Pancreas (tissue), 10 donors: ENCODE measurements around the gene UGT1A9. TPM values are rescaled to one million over a fixed set of nuclear protein-coding genes. Genes with fewer than 3 reads are reported as not detected.

Source experiments
- ATAC-seq, 4 donors: fragments of 200-7000 bp; cut with Tn5 transposase; one replicate each; pipeline versions ENCODE4 v1.8.0 to v1.9.1; 2020; ENCODE audit warnings: mild to moderate bottlenecking in 4 of 4, moderate library complexity in 4 of 4
- DNase-seq, 6 donors: peaks; one replicate each; pipeline ENCODE4 v3.0.0-alpha.2; 2020
- FAIRE-seq: peaks from 2 replicates; lab custom pipeline; 2012; peaks lifted over from hg19 to GRCh38; lab: Jason Lieb, UNC
- H3K27ac ChIP-seq, 4 donors: fragments of 200-600 bp; sonication (generic); 1 replicate in 3 of 4; 2 replicates in 1 of 4; pipeline versions ENCODE4 v1.5.0 to v1.8.0; 2020
- H3K27me3 ChIP-seq, 4 donors: fragments of 200-600 bp; one replicate each; pipeline ENCODE4 v1.8.0; 2021
- H3K36me3 ChIP-seq, 3 donors: fragments of 200-600 bp; sonication (generic) in 1 of 3; one replicate each; pipeline versions ENCODE4 v1.5.0 to v1.8.0; 2020 to 2021
- H3K4me1 ChIP-seq, 3 donors: fragments of 200-600 bp; one replicate each; pipeline ENCODE4 v1.8.0; 2021
- H3K4me3 ChIP-seq, 4 donors: fragments of 200-600 bp; sonication (generic) in 2 of 4; one replicate each; pipeline versions ENCODE4 v1.5.0 to v1.8.0; 2020 to 2021
- H3K9me3 ChIP-seq, 4 donors: fragments of 200-600 bp; one replicate each; pipeline ENCODE4 v1.8.0; 2021
- CTCF ChIP-seq, 4 donors: fragments of 200-600 bp; sonication (generic) in 3 of 4; IDR thresholded peaks; one replicate each; pipeline versions ENCODE4 v1.5.0 to v1.8.0; 2021; ENCODE audit warnings: antibody characterized with exemption in 4 of 4
- WGBS, 2 donors: extraction: QIAGEN DNeasy Blood & Tissue Kit; methylation state at CpG; one replicate each; pipeline ENCODE4 v1.1.7; 2013; 5-methylcytosine and 5-hydroxymethylcytosine counted together
- intact Hi-C, 3 donors: fragments of 100-400 bp; cut with DNase I; formaldehyde crosslinking; loops; one replicate each; pipeline versions ENCODE4 v1.11.1 to v1.14.2; 2022
- polyA plus RNA-seq, 2 donors: library from polyadenylated mRNA; stranded (reverse); fragments of 200-250 nt; gene quantifications; one replicate each; pipeline ENCODE4 v1.2.3, GENCODE V29; 2013
- total RNA-seq, 6 donors: library from RNA; stranded (reverse); fragmentation: NEBNext Ultra II Directional in 4 of 6; extraction: Animal tissue kit (Norgen Biotek cat#: 25700) in 4 of 6; gene quantifications; one replicate each; pipeline versions ENCODE4 v1.2.1 to v1.2.4, GENCODE V29; 2021 to 2023
- donor health status: healthy with polysubstance abuse.
- donor health status: DM: no; HTN: no; CAD: no; lungs with moderate emphysema.
- donor health status: DM: no; HTN: no; CAD: no.
- donor health status: control.
- donor health status: control.
- donor health status: Bipolar disorder and iron deficiency.
- donor health status: DM: yes; HTN: yes; CAD: no.
- donor health status: DM: no; HTN: no; CAD: no.
- donor health status: DM: no; HTN: no; CAD: no.
- donor health status: DM: yes; HTN: yes; CAD: no.

Gene UGT1A9
- total and polyA plus RNA-seq, 8 donors: 0.09 TPM; not detected in 7

GRCh38 chr2:233676046-233676445 is 4.3 kb downstream of the UGT1A9 start:
- FAIRE-seq (no peak), ATAC-seq (no peak), DNase-seq (no peak)
- 69 to 83% methylated on average over 2 of the region's 2 CpGs for WGBS, 2 donors
- intact Hi-C loops: no loop called here
- Histone ChIP-seq H3K27me3 (no peaks in the 10 kb centered on the region), H3K9me3 (no peaks in the 10 kb centered on the region), H3K4me1 (no peaks in the 10 kb centered on the region), H3K4me3 (no peak overlapping the region), H3K27ac (no peak overlapping the region), H3K36me3 (no peaks in the 10 kb centered on the region)
- TF ChIP-seq CTCF (IDR thresholded peaks at IDR 0.05): no peak

DNA sequence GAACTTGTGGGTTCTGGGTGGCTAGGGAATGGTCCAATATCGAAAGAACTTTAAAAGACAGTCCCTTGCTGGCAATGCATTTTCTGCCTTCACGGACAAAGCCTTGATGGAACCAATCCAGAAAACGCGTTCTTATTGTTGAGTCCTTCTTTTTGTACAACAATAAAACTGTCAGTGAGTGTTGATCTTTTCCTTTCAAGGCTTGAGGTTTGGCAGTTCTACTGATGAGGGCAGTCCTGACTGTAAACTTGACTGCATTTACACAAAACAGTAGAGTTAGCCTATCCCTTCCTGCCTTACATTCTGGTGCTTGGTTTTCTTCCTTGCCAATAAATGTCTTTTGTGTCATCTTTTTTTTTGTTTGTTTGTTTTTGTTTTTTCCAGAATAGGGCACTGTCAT is 7.5 kb downstream of the UGT1A9 start:
- no peaks in the 10 kb centered on the region for H3K27me3 ChIP-seq
- FAIRE-seq: no peak
- 54 to 59% methylated on average over 4 of the region's 4 CpGs for WGBS, 2 donors
- no peak for DNase-seq
- intact Hi-C loops: no loop called here
- TF ChIP-seq CTCF (IDR thresholded peaks at IDR 0.05): no peak
- H3K4me3 ChIP-seq: no peak overlapping the region
- no peaks in the 10 kb centered on the region for H3K9me3 ChIP-seq
- H3K4me1 ChIP-seq: no peaks in the 10 kb centered on the region
- ATAC-seq: no peak
- H3K36me3 ChIP-seq: no peaks in the 10 kb centered on the region
- no peak overlapping the region for H3K27ac ChIP-seq

DNA sequence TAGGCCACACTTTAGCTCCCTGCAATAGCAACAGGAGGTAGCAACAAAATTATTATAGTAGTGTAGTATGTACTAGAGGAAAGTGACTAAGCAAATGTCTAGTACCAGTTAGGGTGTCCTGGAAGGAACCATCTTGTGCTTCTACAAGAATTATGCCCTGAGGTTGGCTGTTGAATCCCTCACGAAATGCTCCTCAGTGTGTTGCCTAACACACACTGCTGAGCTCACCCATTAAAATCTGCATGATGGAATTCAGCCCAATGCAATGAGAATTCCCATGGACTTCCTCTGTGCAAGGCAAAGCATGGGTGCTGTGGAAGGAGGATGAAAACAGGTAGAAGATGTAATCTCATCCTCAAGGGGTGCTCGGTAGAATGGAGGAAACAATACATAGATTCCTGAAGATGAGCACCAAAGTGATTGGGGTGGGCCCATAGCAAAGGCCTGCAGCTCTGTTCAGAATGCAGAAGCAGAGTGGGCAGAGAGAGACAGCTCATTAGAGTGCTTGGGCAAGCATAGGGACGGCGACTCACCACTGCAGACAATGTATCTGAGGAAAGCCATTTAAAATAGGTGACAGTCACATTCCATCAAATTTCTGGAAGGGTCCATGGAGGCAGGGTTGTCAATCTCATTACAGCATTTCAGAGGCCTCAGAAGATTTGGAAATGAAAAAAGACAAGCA is 8.8 kb downstream of the UGT1A9 start:
- no peak for ATAC-seq
- H3K27me3 ChIP-seq: no peaks in the 10 kb centered on the region
- DNase-seq: no peak
- H3K4me1 ChIP-seq: no peaks in the 10 kb centered on the region
- H3K4me3 ChIP-seq: no peak overlapping the region
- WGBS, 2 donors: 83 to 85% methylated on average over 4 of the region's 4 CpGs
- no peak for TF ChIP-seq CTCF (IDR thresholded peaks at IDR 0.05)
- H3K27ac ChIP-seq: no peak overlapping the region
- no peaks in the 10 kb centered on the region for H3K9me3 ChIP-seq
- intact Hi-C loops: no loop called here
- no peaks in the 10 kb centered on the region for H3K36me3 ChIP-seq
- FAIRE-seq: no peak

DNA sequence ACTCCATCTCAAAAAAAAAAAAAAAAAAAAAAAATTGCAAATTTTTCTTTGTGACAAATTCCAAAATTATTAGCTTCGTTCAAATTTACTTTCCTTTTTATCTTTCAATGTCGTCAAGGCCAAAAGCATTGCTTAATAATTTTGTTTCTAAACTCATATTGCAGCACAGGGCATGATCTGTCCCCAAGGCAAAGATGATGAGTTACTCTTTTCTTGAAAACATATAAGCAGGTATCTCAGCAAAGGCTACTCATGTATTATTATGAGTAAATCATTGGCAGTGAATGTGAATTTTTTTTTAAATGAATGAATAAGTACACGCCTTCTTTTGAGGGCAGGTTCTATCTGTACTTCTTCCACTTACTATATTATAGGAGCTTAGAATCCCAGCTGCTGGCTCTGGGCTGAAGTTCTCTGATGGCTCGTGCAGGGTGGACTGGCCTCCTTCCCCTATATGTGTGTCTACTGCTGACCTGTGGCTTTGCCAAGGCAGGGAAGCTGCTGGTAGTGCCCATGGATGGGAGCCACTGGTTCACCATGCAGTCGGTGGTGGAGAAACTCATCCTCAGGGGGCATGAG is 9.9 kb downstream of the UGT1A9 start, which contains the start of gene UGT1A7:
TSS of gene UGT1A7 (plus strand) at position 381 of the 579 bp plus-strand sequence. CDS start at position 418, 37 bp downstream.
- DNase-seq: no peak
- Histone ChIP-seq H3K36me3 (no peaks in the 10 kb centered on the region), H3K27ac (no peak within 1 kb of the TSS), H3K4me1 (no peaks in the 10 kb centered on the region), H3K4me3 (no peak within 1 kb of the TSS), H3K27me3 (no peaks in the 10 kb centered on the region), H3K9me3 (no peaks in the 10 kb centered on the region)
- no peak for FAIRE-seq
- intact Hi-C loops: no loop called here
- WGBS, 2 donors: 47 to 59% methylated on average over 5 of the region's 5 CpGs
- TF ChIP-seq CTCF (IDR thresholded peaks at IDR 0.05): no peak
- ATAC-seq: no peak

DNA sequence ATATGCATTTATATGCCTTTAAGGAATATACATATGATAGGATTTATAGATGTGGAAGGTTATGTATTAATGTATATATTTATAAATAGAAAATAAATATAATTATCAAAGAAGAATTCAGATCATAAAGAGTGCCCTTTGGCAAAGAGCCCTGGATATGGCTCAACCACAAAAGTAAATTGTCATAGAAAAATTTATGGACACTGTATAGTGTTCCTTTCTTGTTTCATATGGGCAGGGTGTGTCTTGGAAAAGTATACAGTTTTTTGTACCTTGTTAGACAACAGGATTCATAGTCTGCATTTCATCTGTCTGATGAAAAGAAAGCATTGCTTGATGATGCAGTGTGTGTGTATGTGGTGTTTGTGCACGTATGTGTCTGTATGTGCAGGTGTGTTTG is 12.9 kb downstream of the UGT1A9 start:
- TF ChIP-seq CTCF (IDR thresholded peaks at IDR 0.05): no peak
- FAIRE-seq: no peak
- H3K27ac ChIP-seq: no peak overlapping the region
- no peak overlapping the region for H3K4me3 ChIP-seq
- intact Hi-C loops: no loop called here
- no peaks in the 10 kb centered on the region for H3K9me3 ChIP-seq
- no peaks in the 10 kb centered on the region for H3K4me1 ChIP-seq
- WGBS, 2 donors: 64 to 75% methylated on average over 1 of the region's 1 CpG
- DNase-seq: no peak
- no peak for ATAC-seq
- H3K27me3 ChIP-seq: no peaks in the 10 kb centered on the region
- H3K36me3 ChIP-seq: no peaks in the 10 kb centered on the region
